Uterus (tissue), 2 donors: Measurements from ENCODE around the gene CACHD1.
"Not testable (repeated sequence)": the region's sequence is repeated elsewhere in the genome, so short reads cannot be mapped to it uniquely, and the experiment has no call there.

Experiments used
- CTCF ChIP-seq, 4 experiments: fragments of 200-600 bp in 2 of 4; fragments of 450-650 bp in 2 of 4; sonication (generic) in 2 of 4; IDR thresholded peaks; one replicate each; pipeline ENCODE4 v1.5.1; 2016 to 2019; ENCODE audit warnings: antibody characterized with exemption in 4 of 4, mild to moderate bottlenecking in 2 of 4, moderate library complexity in 1 of 4
- POLR2A ChIP-seq, 2 donors: fragments of 450-650 bp; IDR thresholded peaks; one replicate each; pipeline ENCODE4 v1.6.1; 2016; ENCODE audit warnings: antibody characterized with exemption in 2 of 2, mild to moderate bottlenecking in 1 of 2, moderate library complexity in 1 of 2

- TF ChIP-seq CTCF, POLR2A (IDR thresholded peaks at IDR 0.05): not testable (repeated sequence)
These were observed 270.8 kb downstream of the CACHD1 start for GRCh38 chr1:64740687-64741086.
